GM18870 (cell line): ENCODE measurements around the gene RNF215.
"Not testable (repeated sequence)": the region's sequence is repeated elsewhere in the genome, so short reads cannot be mapped to it uniquely, and the experiment has no call there.

ENCODE experiments used
- ATAC-seq: cut with Tn5 transposase; IDR thresholded peaks from one replicate; pipeline ENCODE4 v1.9.1; 2021; ENCODE audit warnings: moderate library complexity; ENCODE audit not compliant: unreplicated experiment

RNF215 gene

DNA sequence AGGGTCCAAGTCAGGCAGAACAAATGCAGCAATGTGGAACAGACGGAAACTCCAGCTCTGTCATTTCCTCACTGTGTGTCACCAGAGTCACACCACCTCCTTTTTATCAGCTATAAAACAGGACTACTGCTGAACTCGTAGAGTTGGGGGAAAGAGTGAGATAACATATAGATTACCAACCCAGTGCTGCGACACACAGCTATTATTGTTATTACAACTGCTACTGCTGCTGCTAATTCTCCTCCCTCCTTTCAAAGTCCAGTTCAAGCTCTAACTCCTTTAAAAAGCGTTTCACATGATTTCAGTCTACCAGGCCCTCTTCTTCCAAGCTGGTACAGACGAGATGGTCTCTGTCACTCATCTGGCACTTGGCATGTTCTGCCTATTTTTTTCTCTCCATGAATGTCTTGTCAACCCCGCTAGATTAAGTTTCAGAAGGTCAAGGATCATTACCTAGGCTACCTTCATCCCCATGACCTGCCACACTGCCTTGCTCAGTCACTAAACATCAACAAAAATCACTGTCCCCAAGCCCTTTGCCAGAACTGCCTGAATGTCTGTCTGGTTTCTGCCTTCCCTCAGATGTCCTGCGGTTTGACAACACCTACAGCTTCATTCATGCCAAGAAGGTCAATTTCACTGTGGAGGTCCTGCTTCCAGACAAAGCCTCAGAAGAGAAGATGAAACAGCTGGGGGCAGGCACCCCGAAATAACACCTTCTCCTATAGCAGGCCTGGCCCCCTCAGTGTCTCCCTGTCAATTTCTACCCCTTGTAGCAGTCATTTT lies 34.7 kb upstream of the RNF215 start:
- ATAC-seq: no peak

DNA sequence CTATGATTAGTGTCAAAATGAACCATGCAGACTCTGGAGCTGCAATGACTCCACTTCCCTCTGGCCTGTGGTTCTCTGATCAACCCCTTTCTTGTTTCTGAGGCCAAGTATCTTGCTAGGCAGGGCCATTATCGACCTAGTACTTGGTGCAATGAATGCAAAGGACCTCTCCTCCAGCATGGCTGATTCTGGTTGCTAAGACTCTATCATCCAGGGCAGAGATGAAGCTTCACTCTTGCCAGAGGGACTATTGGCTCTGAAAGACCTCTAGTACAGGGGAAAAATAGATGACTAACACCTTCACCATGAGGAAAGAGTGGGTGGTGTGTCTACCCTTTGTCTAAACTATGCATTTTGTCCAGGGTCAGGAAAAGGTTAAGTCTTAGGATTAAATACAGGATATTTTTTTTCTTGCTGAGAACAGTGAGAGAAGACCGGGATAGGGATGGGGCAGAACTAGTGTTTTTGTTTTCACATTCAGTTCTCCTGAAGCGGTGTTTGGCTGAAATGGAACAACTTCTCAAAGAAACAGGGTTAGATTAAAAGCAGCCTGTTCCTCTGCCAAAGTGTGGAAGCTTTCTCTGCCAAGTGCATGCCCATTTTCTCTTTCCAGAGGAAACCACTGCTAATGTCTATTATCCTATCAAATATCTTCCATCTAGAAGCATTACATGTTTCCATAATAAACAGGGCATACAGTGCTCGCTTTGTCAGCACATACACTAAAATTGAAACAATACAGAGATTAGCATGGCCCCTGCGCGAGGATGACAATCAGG lies 33.3 kb upstream of the RNF215 start:
- no peak for ATAC-seq

DNA sequence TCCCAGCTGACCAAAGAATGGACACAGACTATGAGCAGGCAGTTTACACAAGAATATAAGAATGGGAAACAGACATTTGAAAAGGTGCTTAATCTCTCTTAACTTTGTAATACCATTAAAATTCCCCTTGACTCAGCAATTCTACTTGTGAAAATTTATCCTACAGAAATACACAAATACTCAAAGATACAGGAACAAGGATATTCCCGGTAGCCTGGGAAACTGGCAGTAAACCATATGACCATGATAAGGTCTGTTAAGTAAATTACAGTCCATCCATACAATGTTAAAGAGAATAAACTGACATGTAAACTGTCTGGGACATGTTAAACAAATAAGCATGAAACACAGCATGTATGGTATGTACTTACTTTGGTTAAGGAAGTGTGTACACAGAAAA lies 29.6 kb upstream of the RNF215 start:
- ATAC-seq: no peak

DNA sequence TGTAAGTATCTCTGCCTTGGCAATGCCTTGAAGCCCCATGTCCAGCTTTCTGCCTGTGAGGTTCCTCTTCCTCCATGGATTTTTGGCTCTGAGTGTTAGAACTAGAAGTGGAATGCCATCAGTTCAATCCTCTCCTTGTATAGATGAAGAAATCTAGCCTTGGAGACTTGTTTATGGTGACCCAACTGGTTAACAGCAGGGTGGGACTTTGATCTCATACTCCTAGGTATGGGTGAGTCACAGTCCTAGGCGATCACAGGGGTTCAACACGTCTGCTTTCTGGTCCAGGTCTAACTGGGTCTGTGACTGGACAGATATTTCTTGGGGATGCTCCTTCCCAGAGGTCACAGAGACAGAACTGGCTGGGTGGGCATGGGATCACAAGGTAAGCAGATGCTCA lies 29.2 kb upstream of the RNF215 start:
- no peak for ATAC-seq

DNA sequence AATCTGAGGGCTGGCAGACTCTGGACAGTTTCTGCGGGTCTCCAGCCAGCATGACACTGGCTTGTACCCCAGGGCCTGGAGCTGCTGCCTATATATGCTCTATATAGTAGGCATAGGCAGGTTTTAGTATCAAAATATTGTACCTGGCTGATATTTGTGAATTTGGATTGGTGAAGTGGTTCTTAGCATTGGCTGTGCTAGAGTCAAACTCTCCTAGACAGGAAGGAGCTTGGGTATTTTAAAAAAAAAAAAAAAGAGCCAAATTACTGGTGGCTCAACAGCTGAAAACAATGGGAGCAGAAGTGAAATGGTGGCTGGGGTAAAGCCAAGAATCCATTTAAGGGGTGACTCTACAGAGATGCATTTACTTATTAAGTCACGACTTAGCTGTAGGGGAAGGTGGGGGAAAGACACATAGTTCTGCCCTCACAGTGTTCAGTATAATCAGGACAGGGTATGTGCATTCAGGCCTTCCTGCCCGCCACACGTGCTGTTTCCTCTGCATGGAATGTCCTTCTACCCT lies 27.4 kb upstream of the RNF215 start:
- ATAC-seq: no peak

DNA sequence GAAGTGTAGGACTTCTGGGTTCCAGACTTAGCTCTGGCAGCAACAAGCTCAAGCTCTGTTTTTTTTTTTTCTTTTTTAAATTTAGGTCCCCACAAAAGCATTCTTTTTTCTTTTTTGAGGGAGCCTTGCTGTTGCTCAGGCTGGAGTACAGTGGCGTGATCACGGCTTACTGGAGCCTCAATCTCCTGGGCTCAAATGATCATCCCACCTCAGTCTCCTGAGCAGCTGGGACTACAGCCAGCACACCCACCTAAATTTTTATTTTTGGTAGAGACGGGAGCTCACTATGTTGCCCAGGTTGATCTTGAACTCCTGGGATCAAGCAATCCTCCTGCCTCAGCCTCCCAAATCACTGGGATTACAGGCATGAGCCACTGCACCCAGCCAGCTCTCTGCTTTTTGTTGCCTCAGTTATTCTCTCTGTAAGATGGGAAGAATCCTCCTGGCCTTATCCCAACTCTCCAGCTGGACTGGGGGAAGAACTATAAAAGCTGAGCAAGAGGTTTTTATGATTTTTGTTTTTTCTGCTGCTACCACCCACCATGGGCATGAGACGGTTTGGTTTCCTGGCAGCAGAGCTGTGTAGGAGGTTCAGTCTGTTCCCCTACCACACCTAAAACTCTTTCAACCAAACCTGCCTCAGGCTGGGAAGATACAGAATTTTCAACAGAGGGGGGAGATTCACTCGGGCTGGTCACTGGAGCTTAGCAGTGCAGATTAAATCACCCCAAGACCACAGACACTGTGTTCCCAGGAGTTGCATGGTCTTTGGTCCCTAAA lies 26.7 kb upstream of the RNF215 start:
- ATAC-seq: no peak

DNA sequence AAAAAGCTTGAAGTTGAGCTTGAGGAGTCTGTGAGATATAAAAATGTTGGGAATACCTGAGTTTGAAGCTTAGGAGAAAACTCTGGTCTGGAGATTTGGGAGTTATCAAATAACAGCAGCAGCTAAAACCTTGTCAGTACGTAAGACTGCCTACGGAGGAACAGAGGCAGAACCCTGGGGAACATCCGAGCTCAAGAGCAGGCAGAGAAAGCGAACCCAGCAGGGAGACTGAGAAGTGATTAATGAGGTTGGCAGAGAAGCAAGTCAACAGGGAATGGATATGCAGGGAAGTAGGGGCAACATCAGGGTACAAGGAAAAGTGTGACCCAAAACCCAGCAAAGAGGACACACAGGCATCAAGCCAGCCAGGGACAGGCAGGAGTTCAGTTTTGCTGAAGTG lies 25.8 kb upstream of the RNF215 start:
- ATAC-seq: no peak

DNA sequence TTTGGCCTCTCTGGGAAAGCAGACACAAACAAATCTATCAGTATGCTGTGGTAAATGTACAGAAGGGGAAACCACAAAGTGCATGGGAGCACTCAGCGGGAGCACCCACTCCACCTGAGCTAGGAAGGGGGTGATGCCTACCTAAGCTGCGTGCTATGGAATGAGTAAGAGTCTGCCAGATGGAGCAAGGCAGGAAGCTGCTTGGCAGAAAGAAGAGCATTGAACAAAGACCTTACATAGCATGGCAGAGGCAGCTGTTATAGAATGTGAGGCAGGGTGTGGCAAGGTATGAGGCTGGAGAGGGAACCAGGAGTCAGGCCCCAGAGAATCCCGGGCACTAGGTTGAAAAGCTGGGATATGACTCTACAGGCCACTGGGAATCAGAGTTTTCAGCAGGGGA lies 24.6 kb upstream of the RNF215 start:
- no peak for ATAC-seq

DNA sequence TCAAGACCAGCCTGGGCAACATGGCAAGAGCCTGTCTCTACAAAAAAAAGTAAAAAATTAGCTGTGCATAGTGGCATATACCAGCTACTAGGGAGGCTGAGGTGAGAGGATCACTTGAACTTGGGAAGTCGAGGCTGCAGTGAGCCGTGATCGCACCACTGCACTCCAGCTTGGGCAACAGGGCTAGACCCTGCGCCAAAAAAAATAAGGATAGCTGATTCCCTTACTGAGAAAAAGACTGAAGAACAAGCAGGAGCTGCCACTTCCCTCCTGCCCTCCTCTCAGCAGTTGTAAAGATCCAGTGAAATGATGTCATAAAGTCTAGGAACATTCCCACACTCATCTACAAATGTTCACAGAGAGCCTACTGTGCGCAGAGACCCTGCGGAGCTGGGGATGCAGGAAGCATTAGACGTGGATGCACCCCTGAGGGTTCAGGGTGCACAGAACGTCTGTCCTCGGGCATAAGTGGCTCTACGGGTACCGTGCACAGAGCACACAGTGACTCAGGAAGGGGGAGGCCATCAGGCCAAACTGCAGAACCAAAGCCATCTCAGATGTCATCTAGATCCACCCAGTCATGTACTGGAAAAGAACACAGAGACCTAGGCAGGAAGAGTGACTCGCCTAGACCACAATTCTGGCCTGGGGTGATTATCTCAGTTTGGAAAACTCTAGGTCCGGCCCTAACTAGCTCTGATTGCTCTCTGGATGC lies 21.3 kb upstream of the RNF215 start:
- ATAC-seq: no peak

DNA sequence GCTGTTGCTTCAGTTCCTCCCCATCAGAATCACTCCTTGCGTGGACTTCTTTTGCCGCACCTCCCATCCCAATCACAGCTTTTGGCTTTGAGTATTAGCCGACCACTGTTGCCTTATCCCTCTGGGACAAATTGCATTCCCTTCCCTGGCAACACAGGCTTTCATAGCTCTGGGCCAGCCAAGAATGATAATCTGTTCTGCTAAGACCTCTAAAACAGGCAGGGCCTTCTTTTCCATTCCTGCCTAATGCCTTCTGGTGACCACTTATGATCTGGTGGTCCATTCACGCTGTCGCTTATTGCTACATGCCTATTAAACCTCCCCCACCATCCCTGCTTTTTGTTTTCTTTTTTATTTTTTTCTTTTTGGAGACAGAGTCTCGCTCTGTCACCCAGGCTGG lies 19.2 kb upstream of the RNF215 start:
- ATAC-seq: no peak

DNA sequence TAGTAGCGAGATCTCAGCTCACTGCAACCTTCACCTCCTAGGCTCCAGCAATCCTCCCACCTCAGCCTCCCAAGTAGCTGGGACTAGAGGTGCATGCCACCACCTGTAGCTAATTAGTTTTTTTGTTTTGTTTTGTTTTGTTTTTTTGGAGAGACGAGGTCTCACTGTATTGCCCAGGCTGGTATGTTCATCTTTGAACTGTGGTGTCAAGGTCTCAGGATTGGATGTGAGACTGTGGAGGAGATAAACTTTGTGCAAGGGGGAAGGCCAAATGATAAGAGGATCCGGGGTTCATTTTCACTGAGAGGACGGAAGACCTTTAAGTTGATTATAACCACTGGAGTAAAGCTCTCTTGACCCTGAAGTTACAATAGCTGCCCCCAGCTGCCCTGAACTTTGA lies 18.5 kb upstream of the RNF215 start:
- no peak for ATAC-seq

DNA sequence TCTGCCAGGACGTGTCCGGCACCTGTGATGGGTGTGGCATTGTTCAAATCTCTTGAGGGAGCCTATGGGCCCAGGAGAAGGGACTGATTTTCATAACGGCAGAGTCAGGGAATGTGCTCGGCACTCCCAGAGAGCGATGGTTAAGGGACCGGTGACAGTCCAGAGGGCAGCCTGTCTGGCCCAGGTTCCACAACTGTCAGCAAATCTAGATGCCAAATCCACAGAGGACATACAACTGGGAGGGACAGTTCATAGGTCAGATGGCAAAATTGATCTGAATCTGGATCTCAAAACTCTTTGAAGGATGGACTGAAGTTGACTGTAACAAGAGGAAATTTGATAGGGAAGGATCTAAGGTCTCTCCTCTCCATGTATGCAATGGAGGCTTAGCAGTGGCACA lies 17.1 kb upstream of the RNF215 start:
- ATAC-seq: no peak

DNA sequence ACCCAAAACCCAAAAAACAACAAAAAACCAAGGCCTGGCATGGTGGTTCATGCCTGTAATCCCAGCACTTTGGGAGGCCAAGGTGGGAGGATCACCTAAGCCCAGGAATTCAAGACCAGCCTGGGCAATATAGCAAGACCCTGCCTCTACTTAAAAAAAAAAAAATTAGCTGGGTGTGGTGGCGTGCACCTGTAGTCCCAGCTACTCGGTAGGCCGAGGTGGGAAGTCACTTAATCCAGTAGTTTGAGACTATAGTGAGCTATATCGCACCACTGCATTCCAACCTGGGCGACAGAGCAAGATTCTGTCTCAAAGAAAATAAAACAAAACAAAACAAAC lies 15.5 kb upstream of the RNF215 start:
- not testable (repeated sequence) for ATAC-seq

DNA sequence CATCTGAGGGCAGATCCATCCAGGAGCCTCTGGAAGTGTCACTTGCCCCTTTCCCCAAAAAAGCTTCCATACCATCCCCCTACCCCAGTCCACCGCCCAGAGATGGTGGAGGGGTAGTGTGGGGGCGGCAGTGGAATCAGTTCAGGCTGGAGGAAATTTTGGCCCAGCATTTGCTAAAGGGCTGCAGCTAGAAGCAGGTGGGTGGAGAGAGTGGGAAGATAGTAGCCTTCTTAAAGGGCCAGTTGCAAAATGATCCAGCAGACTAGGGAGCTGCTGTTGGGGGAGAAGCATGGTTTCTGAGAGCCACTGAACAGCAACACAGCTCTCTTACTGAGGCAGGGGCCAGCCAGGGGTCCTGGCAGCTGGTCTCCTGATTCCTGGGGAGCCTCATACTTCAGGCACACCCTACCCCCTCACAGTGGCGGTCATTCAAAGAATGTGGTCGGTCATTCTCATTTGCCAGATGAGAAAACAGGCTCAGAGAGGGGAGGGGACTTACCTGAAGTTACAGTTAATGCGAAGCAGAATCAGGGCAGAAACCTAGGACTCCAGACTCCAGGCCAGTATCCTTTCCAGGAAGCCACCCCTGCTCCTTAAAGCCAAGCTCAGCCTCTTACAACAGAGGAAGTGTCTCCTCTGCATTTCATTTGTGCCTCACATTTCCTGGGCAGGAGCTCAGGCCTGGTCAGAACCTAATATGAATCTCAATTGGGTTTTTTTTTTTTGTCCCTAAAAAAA lies 15.0 kb upstream of the RNF215 start:
- ATAC-seq: no peak

DNA sequence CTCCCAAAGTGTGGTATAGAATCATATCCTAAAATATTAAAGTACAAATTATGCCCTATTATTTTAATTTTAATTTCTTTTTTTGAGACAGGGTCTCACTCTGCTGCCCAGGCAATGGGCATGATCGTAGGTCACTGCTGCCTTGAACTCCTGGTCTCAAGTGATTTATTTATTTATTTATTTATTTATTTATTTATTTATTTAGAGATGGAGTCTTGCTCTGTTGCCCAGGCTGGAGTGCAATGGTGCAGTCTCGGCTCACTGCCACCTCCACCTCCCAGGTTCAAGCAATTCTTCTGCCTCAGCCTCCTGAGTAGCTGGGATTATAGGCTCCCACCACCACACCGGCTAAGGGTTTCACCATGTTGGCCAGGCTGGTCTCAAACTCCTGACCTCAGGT lies 13.8 kb upstream of the RNF215 start:
- ATAC-seq: not testable (repeated sequence)

DNA sequence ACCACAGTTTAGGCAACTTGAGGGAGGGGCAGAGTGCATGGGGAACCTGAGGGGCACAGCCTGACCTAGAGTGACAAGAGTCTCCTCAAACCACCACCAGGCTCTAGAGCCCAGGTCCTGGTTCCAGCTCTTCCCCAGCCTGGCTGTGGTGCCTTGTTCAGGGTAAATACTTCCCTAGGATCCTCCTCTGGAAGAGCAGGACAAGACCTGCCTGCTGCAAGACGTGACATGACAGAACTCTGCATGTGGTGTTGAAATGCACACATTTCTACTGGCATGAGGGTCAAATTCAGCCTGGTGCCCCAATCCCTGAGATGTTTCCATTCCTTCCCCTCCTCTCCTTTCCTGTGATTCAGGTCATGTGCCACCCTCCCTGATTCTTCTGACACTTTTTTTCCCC lies 12.9 kb upstream of the RNF215 start:
- ATAC-seq: no peak

DNA sequence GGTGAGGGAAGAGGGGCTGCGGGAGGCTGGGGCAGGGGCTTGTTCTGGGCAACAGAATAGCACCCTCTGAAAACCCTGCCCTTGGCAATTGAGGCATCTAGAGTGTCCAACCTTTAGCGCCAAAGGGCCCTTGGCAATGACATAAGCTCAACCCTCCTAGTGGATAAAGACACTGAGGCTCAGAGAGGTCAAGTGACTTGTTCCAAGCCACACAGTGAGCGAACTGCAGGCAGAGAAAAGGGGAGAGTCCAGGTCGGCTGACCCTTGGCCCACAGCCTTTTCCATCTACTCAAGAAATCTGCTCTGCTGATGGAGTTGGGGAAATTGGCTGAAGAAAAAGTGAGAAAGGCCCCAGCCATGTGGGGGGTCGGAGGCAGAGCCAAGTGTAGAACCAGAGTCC lies 12.5 kb upstream of the RNF215 start:
- no peak for ATAC-seq

DNA sequence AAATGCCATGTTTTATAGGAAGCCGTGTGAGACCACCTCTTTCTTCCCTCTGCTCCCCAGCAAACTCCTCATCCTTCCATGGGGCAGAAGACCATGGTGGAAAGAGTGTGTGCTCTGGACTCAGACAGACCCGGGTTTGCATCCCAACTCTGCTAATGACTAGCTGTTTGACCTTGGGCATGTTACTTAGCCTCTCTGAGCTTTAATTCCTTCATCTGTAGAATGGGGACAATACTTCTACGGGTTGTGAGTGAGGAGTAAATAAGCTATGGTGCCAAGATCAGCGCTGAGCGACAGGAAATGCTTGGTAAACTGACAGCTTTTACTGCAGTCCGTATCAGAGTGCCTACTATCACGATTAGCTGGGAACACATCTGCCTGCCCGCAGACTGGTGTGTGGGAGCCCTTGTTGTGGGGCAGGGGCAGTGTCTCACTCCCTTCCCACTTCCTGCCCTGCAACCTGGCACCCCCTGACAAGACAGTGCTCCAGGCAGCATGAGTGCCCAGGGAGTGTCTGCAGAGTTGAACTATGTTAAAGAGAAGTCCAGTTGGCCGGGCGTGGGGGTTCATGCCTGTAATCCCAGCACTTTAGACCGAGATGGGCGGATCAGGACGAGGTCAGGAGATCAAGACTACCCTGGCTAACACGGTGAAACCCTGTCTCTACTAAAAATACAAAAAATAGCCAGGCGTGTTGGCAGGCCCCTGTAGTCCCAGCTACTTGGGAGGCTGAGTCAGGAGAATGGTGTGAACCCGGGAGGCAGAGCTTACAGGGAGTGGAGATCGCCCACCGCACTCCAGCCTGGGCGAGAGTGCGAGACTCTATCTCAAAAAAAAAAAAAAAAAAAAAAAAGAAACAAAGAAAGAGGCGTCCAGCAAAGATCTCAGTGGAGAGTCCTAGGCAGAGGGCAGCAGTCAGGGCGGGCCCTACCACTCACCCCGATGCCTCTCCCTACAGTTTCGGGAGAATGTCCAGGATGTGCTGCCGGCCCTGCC lies 11.8 kb upstream of the RNF215 start:
- no peak for ATAC-seq
